ENCODE measurements around the gene TMEM229B.

GRCh38 chr14:67432050-67432564, 56.4 kb downstream of the TMEM229B start:
- TF ChIP-seq CTCF (IDR thresholded peaks at IDR 0.05) (no peak), USF2 (IDR thresholded peaks at IDR 0.05; ENCODE audit: borderline replicate concordance, low read depth, low read length) (no peak), MAX (IDR thresholded peaks at IDR 0.05; ENCODE audit: low read depth) (no peak), POLR2AphosphoS5 (IDR thresholded peaks at IDR 0.05; ENCODE audit: low read depth, low read length) (no peak), PBX3 (IDR thresholded peaks at IDR 0.05) (no peak)

Measured in SK-N-SH (cell line).